HCT116 (cell line): ENCODE results near the gene SPIN1.

Experiments
- JUND ChIP-seq: IDR thresholded peaks from 2 replicates; pipeline ENCODE4 v1.6.1; 2012
- POLR2A ChIP-seq: IDR thresholded peaks from 2 replicates; pipeline ENCODE4 v1.7.0; 2011; ENCODE audit warnings: borderline replicate concordance; ENCODE audit not compliant: insufficient read depth, insufficient read length; ENCODE audit errors: extremely low read depth
- POLR2AphosphoS5 ChIP-seq: IDR thresholded peaks from 2 replicates; pipeline ENCODE4 v1.6.1; 2011; ENCODE audit warnings: mild to moderate bottlenecking, low read depth, low read length, moderate library complexity
- SP1 ChIP-seq: IDR thresholded peaks from 2 replicates; pipeline ENCODE4 v1.6.1; 2012; ENCODE audit warnings: low read depth
- TF ChIP-seq, protein P1 (sequence below): IDR thresholded peaks from 2 replicates; pipeline ENCODE4 v1.6.1; 2012; ENCODE audit warnings: low read depth
- TF ChIP-seq, protein P2 (sequence below), 3 experiments: fragments of 200-600 bp in 1 of 3; sonication (generic) in 1 of 3; IDR thresholded peaks in 2 of 3; conservative IDR thresholded peaks in 1 of 3; 2 replicates each; pipeline ENCODE4 v1.5.1; 2012 to 2017; ENCODE audit warnings: low read depth in 2 of 3, low read length in 2 of 3, antibody characterized with exemption in 1 of 3, borderline replicate concordance in 1 of 3, control low read depth in 1 of 3, mild to moderate bottlenecking in 1 of 3, mixed read lengths in 1 of 3, mixed run types in 1 of 3, moderate library complexity in 1 of 3; ENCODE audit not compliant: insufficient read depth in 1 of 3

DNA sequence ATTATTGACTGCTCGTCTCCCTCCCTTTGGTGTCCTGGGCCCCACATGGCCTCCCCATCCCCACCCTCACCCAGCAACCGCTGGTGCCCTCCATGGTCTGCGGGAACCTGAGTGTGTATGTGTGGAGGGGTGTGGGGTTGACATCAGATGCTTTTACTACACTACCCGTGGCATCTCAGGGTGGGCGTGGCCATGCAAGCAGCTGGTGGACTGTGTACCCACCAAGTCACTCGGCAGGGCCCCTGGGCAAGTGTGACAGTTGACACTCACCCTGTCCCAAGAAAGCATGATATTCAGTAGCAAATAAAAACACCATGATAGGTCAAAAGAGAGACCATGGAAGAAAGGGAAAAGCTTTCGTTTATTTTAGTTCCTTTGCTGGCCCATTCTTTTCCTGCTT lies 139.4 kb downstream of the SPIN1 start:
- TF ChIP-seq, protein P1, sequence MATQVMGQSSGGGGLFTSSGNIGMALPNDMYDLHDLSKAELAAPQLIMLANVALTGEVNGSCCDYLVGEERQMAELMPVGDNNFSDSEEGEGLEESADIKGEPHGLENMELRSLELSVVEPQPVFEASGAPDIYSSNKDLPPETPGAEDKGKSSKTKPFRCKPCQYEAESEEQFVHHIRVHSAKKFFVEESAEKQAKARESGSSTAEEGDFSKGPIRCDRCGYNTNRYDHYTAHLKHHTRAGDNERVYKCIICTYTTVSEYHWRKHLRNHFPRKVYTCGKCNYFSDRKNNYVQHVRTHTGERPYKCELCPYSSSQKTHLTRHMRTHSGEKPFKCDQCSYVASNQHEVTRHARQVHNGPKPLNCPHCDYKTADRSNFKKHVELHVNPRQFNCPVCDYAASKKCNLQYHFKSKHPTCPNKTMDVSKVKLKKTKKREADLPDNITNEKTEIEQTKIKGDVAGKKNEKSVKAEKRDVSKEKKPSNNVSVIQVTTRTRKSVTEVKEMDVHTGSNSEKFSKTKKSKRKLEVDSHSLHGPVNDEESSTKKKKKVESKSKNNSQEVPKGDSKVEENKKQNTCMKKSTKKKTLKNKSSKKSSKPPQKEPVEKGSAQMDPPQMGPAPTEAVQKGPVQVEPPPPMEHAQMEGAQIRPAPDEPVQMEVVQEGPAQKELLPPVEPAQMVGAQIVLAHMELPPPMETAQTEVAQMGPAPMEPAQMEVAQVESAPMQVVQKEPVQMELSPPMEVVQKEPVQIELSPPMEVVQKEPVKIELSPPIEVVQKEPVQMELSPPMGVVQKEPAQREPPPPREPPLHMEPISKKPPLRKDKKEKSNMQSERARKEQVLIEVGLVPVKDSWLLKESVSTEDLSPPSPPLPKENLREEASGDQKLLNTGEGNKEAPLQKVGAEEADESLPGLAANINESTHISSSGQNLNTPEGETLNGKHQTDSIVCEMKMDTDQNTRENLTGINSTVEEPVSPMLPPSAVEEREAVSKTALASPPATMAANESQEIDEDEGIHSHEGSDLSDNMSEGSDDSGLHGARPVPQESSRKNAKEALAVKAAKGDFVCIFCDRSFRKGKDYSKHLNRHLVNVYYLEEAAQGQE = no peak
- TF ChIP-seq, protein P2, sequence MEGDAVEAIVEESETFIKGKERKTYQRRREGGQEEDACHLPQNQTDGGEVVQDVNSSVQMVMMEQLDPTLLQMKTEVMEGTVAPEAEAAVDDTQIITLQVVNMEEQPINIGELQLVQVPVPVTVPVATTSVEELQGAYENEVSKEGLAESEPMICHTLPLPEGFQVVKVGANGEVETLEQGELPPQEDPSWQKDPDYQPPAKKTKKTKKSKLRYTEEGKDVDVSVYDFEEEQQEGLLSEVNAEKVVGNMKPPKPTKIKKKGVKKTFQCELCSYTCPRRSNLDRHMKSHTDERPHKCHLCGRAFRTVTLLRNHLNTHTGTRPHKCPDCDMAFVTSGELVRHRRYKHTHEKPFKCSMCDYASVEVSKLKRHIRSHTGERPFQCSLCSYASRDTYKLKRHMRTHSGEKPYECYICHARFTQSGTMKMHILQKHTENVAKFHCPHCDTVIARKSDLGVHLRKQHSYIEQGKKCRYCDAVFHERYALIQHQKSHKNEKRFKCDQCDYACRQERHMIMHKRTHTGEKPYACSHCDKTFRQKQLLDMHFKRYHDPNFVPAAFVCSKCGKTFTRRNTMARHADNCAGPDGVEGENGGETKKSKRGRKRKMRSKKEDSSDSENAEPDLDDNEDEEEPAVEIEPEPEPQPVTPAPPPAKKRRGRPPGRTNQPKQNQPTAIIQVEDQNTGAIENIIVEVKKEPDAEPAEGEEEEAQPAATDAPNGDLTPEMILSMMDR (IDR thresholded peaks at IDR 0.05 in 2 of 3, conservative IDR thresholded peaks at IDR 0.05 in 1 of 3; ENCODE audit: borderline replicate concordance in 1 of 3, insufficient read depth in 1 of 3, low read depth in 2 of 3, low read length in 2 of 3) = no peak
- no peak for TF ChIP-seq POLR2AphosphoS5
- no peak for TF ChIP-seq JUND
- no peak for TF ChIP-seq SP1
- no peak for TF ChIP-seq POLR2A
